CD14-positive monocyte (primary cell): ENCODE measurements around the gene OR51B2. TPM values are rescaled to one million over a fixed set of nuclear protein-coding genes. Genes with fewer than 3 reads are reported as not detected.

Experiments used
- DNase-seq, 3 donors: peaks; one replicate each; pipeline ENCODE4 v3.0.0-alpha.2; 2011 to 2022
- H2AFZ ChIP-seq: 2 replicates; pipeline ENCODE4 v1.6.0; 2012; ENCODE audit warnings: mild to moderate bottlenecking, low read depth, low read length, inconsistent platforms; ENCODE audit not compliant: insufficient read depth, poor library complexity, severe bottlenecking
- H3K27ac ChIP-seq, 2 donors: 1 replicate in 1 of 2; 2 replicates in 1 of 2; pipeline ENCODE4 v1.5.1; 2012 to 2013; ENCODE audit warnings: low read length in 2 of 2, control low read depth in 1 of 2, inconsistent platforms in 1 of 2, low read depth in 1 of 2, mild to moderate bottlenecking in 1 of 2
- H3K27me3 ChIP-seq, 2 donors: one replicate each; pipeline versions ENCODE4 v1.6.0 to v1.6.1; 2011 to 2013; ENCODE audit warnings: low read length in 2 of 2; ENCODE audit not compliant: control insufficient read depth in 2 of 2, insufficient read depth in 2 of 2
- H3K36me3 ChIP-seq, 2 donors: replicated peaks in 1 of 2; 1 replicate in 1 of 2; 2 replicates in 1 of 2; pipeline versions ENCODE4 v1.5.1 to v1.6.1; 2012 to 2013; ENCODE audit warnings: low read length in 2 of 2, control low read depth in 1 of 2, inconsistent platforms in 1 of 2, mild to moderate bottlenecking in 1 of 2; ENCODE audit not compliant: insufficient read depth in 2 of 2, control insufficient read depth in 1 of 2
- H3K4me1 ChIP-seq, 2 donors: 1 replicate in 1 of 2; 2 replicates in 1 of 2; pipeline versions ENCODE4 v1.5.1 to v1.6.1; 2012 to 2013; ENCODE audit warnings: low read length in 2 of 2, control low read depth in 1 of 2, inconsistent platforms in 1 of 2, mild to moderate bottlenecking in 1 of 2, moderate library complexity in 1 of 2; ENCODE audit not compliant: insufficient read depth in 2 of 2, control insufficient read depth in 1 of 2
- H3K4me2 ChIP-seq: replicated peaks from 2 replicates; pipeline ENCODE3; 2012; ENCODE audit warnings: low read length, moderate library complexity, mild to moderate bottlenecking; ENCODE audit not compliant: poor library complexity, severe bottlenecking; ENCODE audit errors: extremely low read depth
- H3K4me3 ChIP-seq, 3 experiments: fragments of 200-600 bp in 1 of 3; sonication (generic) in 1 of 3; replicated peaks in 1 of 3; 1 replicate in 2 of 3; 2 replicates in 1 of 3; pipeline ENCODE4 v1.5.1; 2011 to 2013; ENCODE audit warnings: low read length in 3 of 3, mild to moderate bottlenecking in 3 of 3, control low read depth in 2 of 3, low read depth in 2 of 3, inconsistent platforms in 1 of 3, moderate library complexity in 1 of 3
- H3K79me2 ChIP-seq: 2 replicates; pipeline ENCODE4 v1.6.0; 2012; ENCODE audit warnings: mild to moderate bottlenecking, control low read depth, inconsistent platforms, low read length, moderate library complexity; ENCODE audit not compliant: insufficient read depth
- H3K9ac ChIP-seq: 2 replicates; pipeline ENCODE4 v1.6.0; 2017; ENCODE audit warnings: low read length, mild to moderate bottlenecking; ENCODE audit not compliant: insufficient read depth, poor library complexity, severe bottlenecking
- H3K9me3 ChIP-seq, 2 donors: replicated peaks in 1 of 2; 1 replicate in 1 of 2; 2 replicates in 1 of 2; pipeline versions ENCODE4 v1.5.1 to v1.6.1; 2012 to 2013; ENCODE audit warnings: low read length in 2 of 2, control low read depth in 1 of 2; ENCODE audit not compliant: control insufficient read depth in 1 of 2, insufficient read depth in 1 of 2
- H4K20me1 ChIP-seq: 2 replicates; pipeline ENCODE4 v1.6.0; 2012; ENCODE audit warnings: mild to moderate bottlenecking, low read length, control low read depth, moderate library complexity; ENCODE audit not compliant: insufficient read depth
- H3K27ac Mint-ChIP-seq, 7 donors: one replicate each; pipeline ENCODE4 v1.8.0; 2020; ENCODE audit warnings: mild to moderate bottlenecking in 7 of 7, mixed read lengths in 7 of 7, moderate library complexity in 6 of 7, inconsistent platforms in 2 of 7
- H3K27me3 Mint-ChIP-seq, 3 donors: one replicate each; pipeline ENCODE4 v1.8.0; 2021 to 2022; ENCODE audit warnings: low read depth in 3 of 3, mild to moderate bottlenecking in 3 of 3, mixed read lengths in 3 of 3, moderate library complexity in 3 of 3, inconsistent platforms in 1 of 3
- H3K36me3 Mint-ChIP-seq, 2 donors: one replicate each; pipeline ENCODE4 v1.8.0; 2020; ENCODE audit warnings: mixed read lengths in 2 of 2, inconsistent platforms in 1 of 2, mild to moderate bottlenecking in 1 of 2
- H3K4me1 Mint-ChIP-seq: one replicate; pipeline ENCODE4 v1.8.0; 2020; ENCODE audit warnings: mild to moderate bottlenecking, mixed read lengths
- H3K4me3 Mint-ChIP-seq, 2 donors: one replicate each; pipeline ENCODE4 v1.8.0; 2020; ENCODE audit warnings: mild to moderate bottlenecking in 2 of 2, mixed read lengths in 2 of 2, moderate library complexity in 1 of 2
- H3K9me3 Mint-ChIP-seq, 7 donors: one replicate each; pipeline ENCODE4 v1.8.0; 2020 to 2022; ENCODE audit warnings: mixed read lengths in 7 of 7, mild to moderate bottlenecking in 6 of 7, moderate library complexity in 6 of 7, inconsistent platforms in 2 of 7
- CTCF ChIP-seq: fragments of 200-600 bp; IDR thresholded peaks from one replicate; pipeline ENCODE4 v1.8.0; 2022; ENCODE audit warnings: antibody characterized with exemption, mild to moderate bottlenecking
- WGBS: methylation state at CpG from one replicate; pipeline ENCODE4 v1.1.5; 2013; ENCODE audit warnings: missing lambda C conversion rate; ENCODE audit not compliant: insufficient coverage; 5-methylcytosine and 5-hydroxymethylcytosine counted together
- intact Hi-C, 2 donors: fragments of 100-400 bp; cut with micrococcal nuclease; formaldehyde crosslinking; loops; one replicate each; pipeline versions ENCODE4 v1.15.0 to v1.15.1; 2023
- polyA plus RNA-seq, 3 donors: library from polyadenylated mRNA; depleted of rRNA in 1 of 3; unstranded in 2 of 3; stranded (reverse) in 1 of 3; fragments of 300-500 nt in 2 of 3; fragments of >200 nt in 1 of 3; fragmentation: Illumina TruSeq in 2 of 3; gene quantifications; 1 replicate in 2 of 3; 2 replicates in 1 of 3; pipeline ENCODE4 v1.2.3, GENCODE V29; 2012 to 2021

The OR51B2 gene
- polyA plus RNA-seq, 3 donors: not detected

DNA sequence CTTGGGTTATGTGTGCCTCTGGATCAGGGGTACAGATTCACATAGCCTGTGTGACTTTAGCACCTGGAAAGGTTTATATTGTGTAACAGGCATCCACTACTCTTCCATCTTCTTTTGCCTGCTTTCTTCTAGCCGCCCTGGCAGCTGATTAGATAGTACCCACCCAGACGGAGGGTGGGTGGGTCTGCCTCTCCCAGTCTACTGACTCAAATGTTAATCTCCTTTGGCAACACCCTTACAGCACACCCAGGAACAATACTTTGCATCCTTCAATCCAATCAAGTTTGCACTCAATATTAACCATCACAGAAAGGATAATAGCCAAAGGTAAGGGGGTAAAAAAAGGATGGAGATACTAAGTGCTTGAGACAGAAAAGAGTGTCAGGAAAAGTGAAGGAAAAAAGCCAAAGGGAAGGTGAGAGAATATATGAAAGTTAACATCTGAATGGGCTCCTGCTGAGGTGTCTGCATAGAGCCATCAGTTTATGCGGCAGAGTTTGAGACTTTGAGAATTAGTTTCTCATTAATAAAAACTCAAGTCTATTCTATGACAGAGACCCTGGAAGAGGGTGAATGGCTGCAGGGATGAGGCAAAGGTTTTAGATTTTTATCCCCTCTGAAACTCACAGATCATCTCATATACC, 24.6 kb upstream of the OR51B2 start:
- Mint-ChIP-seq H3K36me3 (no peaks in the 10 kb centered on the region), H3K4me1 (no peaks in the 10 kb centered on the region)

GRCh38 chr11:5345831-5346230, 21.7 kb upstream of the OR51B2 start:
- no peak overlapping the region for H3K4me3 ChIP-seq
- H3K9ac ChIP-seq: no peak overlapping the region
- H3K9me3 Mint-ChIP-seq: peaks cover 0 to 5% (median 1%) of the 10 kb centered on the region in 7 donors
- H3K27me3 Mint-ChIP-seq: peaks cover 0 to 3% (median 0%) of the 10 kb centered on the region in 3 donors
- H3K79me2 ChIP-seq: no peaks in the 10 kb centered on the region
- no peaks in the 10 kb centered on the region for H3K4me1 Mint-ChIP-seq
- H3K4me3 Mint-ChIP-seq: no peak overlapping the region
- no peaks in the 10 kb centered on the region for H4K20me1 ChIP-seq
- no peak for DNase-seq
- H2AFZ ChIP-seq: no peak overlapping the region
- H3K27ac ChIP-seq: no peak overlapping the region
- no peaks in the 10 kb centered on the region for H3K36me3 Mint-ChIP-seq
- no peaks in the 10 kb centered on the region for H3K27me3 ChIP-seq
- H3K4me2 ChIP-seq: no peak overlapping the region
- H3K27ac Mint-ChIP-seq: no peak overlapping the region
- no peak for TF ChIP-seq CTCF
- intact Hi-C loops: loop anchor here in 1 of 2 donors (5.0 kb wide), 1 partner anchor 279 kb away; the partner anchor contains the start of gene OR52E1
- H3K9me3 ChIP-seq: no peaks in the 10 kb centered on the region
- H3K36me3 ChIP-seq: no peaks in the 10 kb centered on the region
- 80% methylated on average over 1 of the region's 3 CpGs for WGBS
- no peaks in the 10 kb centered on the region for H3K4me1 ChIP-seq

More for the DNA sequence above, 24.6 kb upstream of the OR51B2 start:
- H3K4me1 ChIP-seq: no peaks in the 10 kb centered on the region
- intact Hi-C loops: loop anchor here in 1 of 2 donors (5.0 kb wide), 1 partner anchor 281 kb away; the partner anchor contains the start of gene OR52E1
- H3K79me2 ChIP-seq: no peaks in the 10 kb centered on the region
- Mint-ChIP-seq H3K27ac (peak overlapping the region in 1 of 7 donors; percentile 12), H3K4me3 (peak overlapping the region in 1 of 2 donors; percentile 50), H3K27me3 (peaks cover 0 to 1% (median 0%) of the 10 kb centered on the region in 3 donors), H3K9me3 (peaks cover 0 to 5% (median 0%) of the 10 kb centered on the region in 7 donors)
- no peaks in the 10 kb centered on the region for H3K36me3 ChIP-seq
- H3K27me3 ChIP-seq: no peaks in the 10 kb centered on the region
- H3K4me3 ChIP-seq: no peak overlapping the region
- H3K9ac ChIP-seq: no peak overlapping the region
- H3K27ac ChIP-seq: no peak overlapping the region
- WGBS: 100% methylated on average over 2 of the region's 3 CpGs
- TF ChIP-seq CTCF: no peak
- no peak overlapping the region for H2AFZ ChIP-seq
- no peak for DNase-seq
- no peaks in the 10 kb centered on the region for H4K20me1 ChIP-seq
- H3K4me2 ChIP-seq: no peak overlapping the region
- H3K9me3 ChIP-seq: no peaks in the 10 kb centered on the region
